K562 (cell line): Measurements from ENCODE around the gene CCDC87. TPM values are rescaled to one million over a fixed set of nuclear protein-coding genes. Genes with fewer than 3 reads are reported as not detected.

ENCODE experiments used
- CBX1 ChIP-seq: sonication (generic); IDR thresholded peaks from 2 replicates; pipeline ENCODE4 v1.6.1; 2016; ENCODE audit warnings: antibody characterized with exemption, low read depth, mild to moderate bottlenecking
- CBX3 ChIP-seq, 2 experiments: IDR thresholded peaks; 1 replicate in 1 of 2; 2 replicates in 1 of 2; pipeline ENCODE4 v1.6.1; 2012; ENCODE audit warnings: inconsistent platforms in 2 of 2, low read length in 2 of 2, borderline replicate concordance in 1 of 2, control low read depth in 1 of 2
- CHCHD3 ChIP-seq: fragments of 250-450 bp; sonication (Bioruptor Pico); IDR thresholded peaks from 2 replicates; pipeline ENCODE4 v2.1.2; 2022; ENCODE audit warnings: mild to moderate bottlenecking
- COPS2 ChIP-seq: fragments of 450-650 bp; conservative IDR thresholded peaks from 2 replicates; pipeline ENCODE4 v1.6.1; 2016; ENCODE audit warnings: mild to moderate bottlenecking, moderate library complexity
- HDAC1 ChIP-seq, 2 experiments: fragments of 450-650 bp; IDR thresholded peaks; 2 replicates each; pipeline ENCODE4 v1.6.1; 2016 to 2017; ENCODE audit warnings: inconsistent platforms in 1 of 2, mild to moderate bottlenecking in 1 of 2, moderate library complexity in 1 of 2
- HLTF ChIP-seq: fragments of 450-650 bp; IDR thresholded peaks from 2 replicates; pipeline ENCODE4 v1.6.1; 2016
- HNRNPL ChIP-seq: fragments of 200-400 bp; formaldehyde crosslinking; IDR thresholded peaks from 2 replicates; pipeline ENCODE4 v1.6.1; 2017; ENCODE audit warnings: low read depth, mild to moderate bottlenecking, low read length
- HOMEZ ChIP-seq: fragments of 250-450 bp; sonication (Bioruptor Pico); IDR thresholded peaks from 2 replicates; pipeline ENCODE4 v1.4.0; 2020; ENCODE audit warnings: mild to moderate bottlenecking, moderate library complexity
- MCM5 ChIP-seq: fragments of 450-650 bp; IDR thresholded peaks from 2 replicates; pipeline ENCODE4 v1.6.1; 2016; ENCODE audit warnings: low read depth
- NCOA4 ChIP-seq: fragments of 450-650 bp; IDR thresholded peaks from 2 replicates; pipeline ENCODE4 v1.6.1; 2018; ENCODE audit warnings: mild to moderate bottlenecking; ENCODE audit not compliant: partially characterized antibody
- PHTF2 ChIP-seq: fragments of 250-450 bp; sonication (Bioruptor Pico); IDR thresholded peaks from 2 replicates; pipeline ENCODE4 v1.5.0; 2021; ENCODE audit warnings: mild to moderate bottlenecking
- PRPF4 ChIP-seq: fragments of 200-400 bp; formaldehyde crosslinking; IDR thresholded peaks from one replicate; pipeline ENCODE4 v1.6.1; 2017; ENCODE audit warnings: low read length, low read depth, mild to moderate bottlenecking; ENCODE audit not compliant: insufficient read depth, poor library complexity, severe bottlenecking
- SMARCA4 ChIP-seq: fragments of 450-650 bp; IDR thresholded peaks from 2 replicates; pipeline ENCODE4 v1.6.1; 2016
- SMC3 ChIP-seq: conservative IDR thresholded peaks from 2 replicates; pipeline ENCODE4 v1.6.1; 2011; ENCODE audit warnings: low read depth, low read length, improper control_type of control experiment; ENCODE audit not compliant: insufficient read depth
- SRF ChIP-seq, 2 experiments: fragments of 250-450, 450-650 bp in 1 of 2; sonication (Bioruptor Pico) in 1 of 2; sonication (generic) in 1 of 2; formaldehyde crosslinking; IDR thresholded peaks; 2 replicates each; pipeline versions ENCODE4 v1.5.0 to v1.5.1; 2020 to 2022; ENCODE audit warnings: mild to moderate bottlenecking in 1 of 2, missing genetic modification reagents in 1 of 2
- TFAP4 ChIP-seq: sonication (generic); formaldehyde crosslinking; IDR thresholded peaks from 2 replicates; pipeline ENCODE4 v1.8.0; 2022; ENCODE audit warnings: missing genetic modification reagents, mild to moderate bottlenecking, moderate library complexity, borderline replicate concordance
- ZBTB1 ChIP-seq: sonication (generic); formaldehyde crosslinking; IDR thresholded peaks from 2 replicates; pipeline ENCODE4 v1.8.1; 2023; ENCODE audit warnings: missing genetic modification reagents, low read depth, mild to moderate bottlenecking, borderline replicate concordance
- ZC3H4 ChIP-seq: sonication (generic); formaldehyde crosslinking; IDR thresholded peaks from 2 replicates; pipeline ENCODE4 v1.9.0; 2021; ENCODE audit warnings: missing genetic modification reagents, borderline replicate concordance
- ZNF408 ChIP-seq: fragments of 250-450 bp; sonication (Bioruptor Pico); IDR thresholded peaks from 2 replicates; pipeline ENCODE4 v1.4.0; 2020; ENCODE audit warnings: low read depth, mild to moderate bottlenecking, moderate library complexity
- ZNF740 ChIP-seq, 3 experiments: fragments of 200-800 bp in 1 of 3; sonication (Bioruptor generic) in 1 of 3; sonication (generic) in 1 of 3; formaldehyde crosslinking in 1 of 3; IDR thresholded peaks; 2 replicates each; pipeline versions ENCODE4 v1.6.1 to v1.8.0; 2016 to 2022; ENCODE audit warnings: mild to moderate bottlenecking in 2 of 3, missing compliant biosample characterization in 2 of 3, missing genetic modification characterization in 2 of 3, missing genetic modification reagents in 1 of 3
- polyA plus RNA-seq, 8 experiments: library from polyadenylated mRNA; depleted of rRNA in 4 of 8; stranded (reverse) in 5 of 8; unstranded in 3 of 8; fragments of >200 nt; fragmentation: Nextera tagmentation in 2 of 8; fragmentation: Illumina TruSeq in 1 of 8; extraction: Ambion mirVana in 2 of 8; extraction: Trizol in 1 of 8; gene quantifications; 2 replicates each; pipeline versions ENCODE4 v1.2.1 to v1.2.3, GENCODE V29; 2011 to 2014; ENCODE audit warnings: inconsistent platforms in 1 of 8, missing spikeins in 1 of 8
- total RNA-seq, 7 experiments: library from RNA; depleted of rRNA in 6 of 7; stranded (reverse); fragments of >200 nt in 6 of 7; fragmentation: Illumina TruSeq in 2 of 7; extraction: Trizol in 2 of 7; gene quantifications; 2 replicates each; pipeline versions ENCODE4 v1.2.1 to v1.2.3, GENCODE V29; 2011 to 2021; ENCODE audit warnings: low replicate concordance in 1 of 7
- TF ChIP-seq, protein P1 (sequence below): sonication (generic); IDR thresholded peaks from 2 replicates; pipeline ENCODE4 v1.6.1; 2016

The CCDC87 gene
- total and polyA plus RNA-seq, 9 of the 15 experiments (the other 6 are each of a cell fraction or from before 2014, with no cell fraction given) = 0.03 to 0.44 (median 0.15) TPM; not detected in 1

GRCh38 chr11:66592457-66593302 is at the start of gene CCDC87, which contains the start of gene CCS (continued):
- no peak for TF ChIP-seq HNRNPL
- TF ChIP-seq ZC3H4 = no peak
- no peak for TF ChIP-seq MCM5
- TF ChIP-seq PRPF4 = no peak
- peak; percentile 36; the same call in 1 of the 2 replicates for TF ChIP-seq SMC3
- TF ChIP-seq HOMEZ (CRISPR knock-in tag) = no peak
- TF ChIP-seq ZBTB1 (CRISPR knock-in tag) = 0 out of 2 replicates have a peak, but pooled peaks have one; percentile 7
- TF ChIP-seq HLTF = no peak; the same call in 1 of the 2 replicates
- TF ChIP-seq ZNF740 (CRISPR knock-in tag; IDR thresholded peaks at IDR 0.05) = no peak
- TF ChIP-seq ZNF740 (tag; IDR thresholded peaks at IDR 0.05) = no peak
- no peak for TF ChIP-seq CHCHD3 (CRISPR knock-in tag)
- peak in 1 of 2 experiments; percentile 80; a peak in 1 of 3 replicates for TF ChIP-seq CBX3 (IDR thresholded peaks at IDR 0.05; ENCODE audit: borderline replicate concordance in 1 of 2, low read length in 2 of 2)
- TF ChIP-seq NCOA4 = no peak
- no peak for TF ChIP-seq PHTF2 (CRISPR knock-in tag)
- peak in 1 of 2 experiments; percentile 83; a peak in 2 of 4 replicates for TF ChIP-seq HDAC1 (IDR thresholded peaks at IDR 0.05)
- no peak for TF ChIP-seq COPS2
- TF ChIP-seq SMARCA4 = no peak
- TF ChIP-seq CBX1 = 0 out of 2 replicates have a peak, but pooled peaks have one; percentile 73
- TF ChIP-seq, protein P1, sequence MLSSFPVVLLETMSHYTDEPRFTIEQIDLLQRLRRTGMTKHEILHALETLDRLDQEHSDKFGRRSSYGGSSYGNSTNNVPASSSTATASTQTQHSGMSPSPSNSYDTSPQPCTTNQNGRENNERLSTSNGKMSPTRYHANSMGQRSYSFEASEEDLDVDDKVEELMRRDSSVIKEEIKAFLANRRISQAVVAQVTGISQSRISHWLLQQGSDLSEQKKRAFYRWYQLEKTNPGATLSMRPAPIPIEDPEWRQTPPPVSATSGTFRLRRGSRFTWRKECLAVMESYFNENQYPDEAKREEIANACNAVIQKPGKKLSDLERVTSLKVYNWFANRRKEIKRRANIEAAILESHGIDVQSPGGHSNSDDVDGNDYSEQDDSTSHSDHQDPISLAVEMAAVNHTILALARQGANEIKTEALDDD = no peak
- peak; percentile 96 for TF ChIP-seq TFAP4 (CRISPR knock-in tag)
- no peak for TF ChIP-seq SRF (CRISPR knock-in tag; IDR thresholded peaks at IDR 0.05)
- no peak for TF ChIP-seq ZNF408 (CRISPR knock-in tag)
